T-helper 2 cell treated with Interferon-gamma antibody and Interleukin-4, amounts not matched to agents 100 ng/mL and 5 ng/mL, for 36 hours (primary cell): Measurements from ENCODE around the gene LGI1. TPM values are rescaled to one million over a fixed set of nuclear protein-coding genes. Genes with fewer than 3 reads are reported as not detected.

ENCODE experiments used
- intact Hi-C: fragments of 100-400 bp; cut with micrococcal nuclease; formaldehyde crosslinking; loops from one replicate; pipeline ENCODE4 v1.15.1; 2023
- total RNA-seq: library from RNA; stranded (reverse); gene quantifications from 2 replicates; pipeline ENCODE4 v1.2.3, GENCODE V29; 2022

The LGI1 gene
- not detected in 2 replicates for total RNA-seq

DNA sequence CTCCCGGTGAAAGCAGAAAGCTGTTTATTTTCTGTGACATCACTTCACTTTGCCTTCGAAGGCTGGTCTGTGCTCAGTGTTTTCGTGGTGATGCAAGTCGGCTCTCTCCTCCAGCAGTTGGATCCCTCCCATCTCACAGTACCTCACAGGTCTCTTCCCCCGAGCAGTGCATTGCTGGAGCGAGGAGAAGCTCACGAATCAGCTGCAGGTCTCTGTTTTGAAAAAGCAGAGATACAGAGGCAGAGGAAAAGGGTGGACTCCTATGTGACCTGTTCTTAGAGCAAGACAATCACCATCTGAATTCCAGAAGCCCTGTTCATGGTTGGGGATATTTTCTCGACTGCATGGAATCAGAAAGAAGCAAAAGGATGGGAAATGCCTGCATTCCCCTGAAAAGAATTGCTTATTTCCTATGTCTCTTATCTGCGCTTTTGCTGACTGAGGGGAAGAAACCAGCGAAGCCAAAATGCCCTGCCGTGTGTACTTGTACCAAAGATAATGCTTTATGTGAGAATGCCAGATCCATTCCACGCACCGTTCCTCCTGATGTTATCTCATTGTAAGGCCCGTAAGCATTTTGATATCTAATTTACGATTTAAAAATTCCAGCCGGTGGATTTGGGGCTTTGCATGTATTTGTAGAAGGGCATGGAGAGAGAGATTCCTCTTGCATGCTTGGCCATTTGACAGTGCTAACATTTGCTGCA is at the start of gene LGI1:
TSS of gene LGI1 (plus strand) at position 136 of the 707 bp plus-strand sequence. CDS start at position 345, 209 bp downstream.
- intact Hi-C loops = no loop called here

DNA sequence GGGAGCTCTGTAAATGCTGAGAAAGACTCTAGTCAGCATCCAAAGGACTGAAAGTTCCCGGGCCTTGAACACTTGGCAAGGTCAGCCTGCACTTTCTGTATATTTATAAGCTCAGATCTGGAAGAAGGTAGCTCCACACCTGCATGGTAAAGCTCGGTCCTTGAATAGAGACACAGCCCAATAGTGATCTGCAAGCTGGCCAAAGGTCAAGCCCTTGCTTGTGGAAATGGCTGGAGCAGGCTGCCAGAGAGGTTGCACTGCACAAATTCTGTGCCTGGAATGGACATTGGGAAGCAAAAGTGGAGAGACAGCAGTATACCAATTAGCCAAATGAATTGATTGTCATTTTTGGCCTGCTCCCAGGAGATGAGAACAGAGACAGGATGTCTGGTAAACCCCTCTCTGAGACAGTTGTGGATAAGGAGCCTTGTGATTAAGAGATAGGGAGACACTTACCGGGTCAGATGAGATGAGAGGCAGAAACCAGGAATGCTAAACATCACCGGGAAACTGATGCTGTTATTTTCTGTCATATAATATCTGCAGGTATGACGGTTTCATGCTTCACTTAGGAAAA is 47.3 kb upstream of the LGI1 start:
- intact Hi-C loops = no loop called here

DNA sequence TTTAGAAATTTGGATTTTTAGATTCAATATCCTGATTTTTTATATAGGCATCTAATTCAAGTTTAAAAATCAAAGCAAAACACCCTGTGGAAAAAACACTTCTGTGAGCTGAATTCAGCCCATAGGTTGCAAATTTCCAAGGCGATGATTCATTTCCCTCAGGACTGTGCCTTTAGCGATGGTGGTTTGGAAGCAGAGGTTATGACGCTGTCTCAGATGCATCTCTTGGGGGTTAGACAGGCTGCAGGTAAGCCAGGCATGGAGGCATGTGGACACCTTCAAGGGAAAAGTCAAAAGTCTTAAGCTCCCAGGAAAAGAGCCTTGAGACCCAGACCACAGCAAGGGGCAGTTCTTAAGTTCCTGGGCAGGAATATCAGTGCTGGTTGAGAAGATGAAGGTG is 45.8 kb upstream of the LGI1 start:
- intact Hi-C loops = no loop called here

DNA sequence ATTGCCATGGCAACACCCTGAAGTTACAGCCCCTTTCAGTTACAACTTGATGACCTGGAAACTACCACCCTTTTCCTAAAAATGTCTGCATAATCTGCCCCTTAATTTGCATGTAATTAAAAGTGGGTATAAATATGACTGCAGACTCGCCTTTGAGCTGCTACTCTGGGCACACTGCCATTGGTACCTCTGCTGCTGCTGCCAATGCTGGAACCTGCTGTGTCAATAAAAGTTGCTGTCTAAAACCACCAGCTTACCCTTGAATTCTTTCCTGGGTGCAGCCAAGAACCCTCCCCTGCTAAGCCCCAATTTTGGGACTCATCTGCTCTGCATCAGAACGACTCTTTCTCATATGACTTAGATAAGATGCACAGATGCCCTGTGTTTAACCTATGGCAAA is 45.1 kb upstream of the LGI1 start:
- intact Hi-C loops = no loop called here

DNA sequence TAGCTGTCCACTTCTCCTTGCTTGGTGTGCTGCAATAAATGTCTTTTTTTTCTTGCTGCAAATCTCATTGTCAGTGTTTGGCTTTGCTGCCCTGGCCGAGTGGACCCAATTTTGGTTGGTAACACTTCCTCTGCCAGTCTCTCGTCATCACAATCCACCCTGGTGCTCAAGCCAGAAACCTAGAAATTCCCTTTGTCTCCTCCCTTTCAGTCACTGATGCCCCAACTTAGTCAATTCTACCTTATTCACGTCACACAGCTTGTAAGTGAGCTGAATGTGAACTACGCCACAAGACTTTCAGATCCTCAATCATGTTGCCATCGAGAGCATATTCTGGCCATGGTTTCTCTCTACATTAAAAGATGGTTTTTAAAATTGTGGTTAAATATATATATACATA is 42.4 kb upstream of the LGI1 start:
- intact Hi-C loops = no loop called here

DNA sequence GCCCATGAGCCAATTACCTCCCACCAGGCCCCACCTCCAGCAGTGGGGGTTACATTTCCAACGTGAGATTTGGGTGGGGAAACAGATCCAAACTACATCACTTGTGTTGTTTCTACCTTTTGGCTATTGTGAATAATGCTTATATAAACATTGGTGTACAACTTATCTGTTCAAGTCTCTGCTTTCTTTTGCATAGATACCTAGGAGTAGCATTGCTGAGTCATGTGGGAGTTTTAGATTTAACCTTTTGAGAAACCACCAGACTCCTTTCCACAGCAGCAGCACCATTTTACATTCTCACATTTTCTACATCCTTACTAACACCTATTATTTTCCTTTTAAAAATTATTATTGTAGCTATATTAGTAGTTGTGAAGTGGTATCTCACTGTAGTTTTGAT is 41.0 kb upstream of the LGI1 start:
- intact Hi-C loops = no loop called here

DNA sequence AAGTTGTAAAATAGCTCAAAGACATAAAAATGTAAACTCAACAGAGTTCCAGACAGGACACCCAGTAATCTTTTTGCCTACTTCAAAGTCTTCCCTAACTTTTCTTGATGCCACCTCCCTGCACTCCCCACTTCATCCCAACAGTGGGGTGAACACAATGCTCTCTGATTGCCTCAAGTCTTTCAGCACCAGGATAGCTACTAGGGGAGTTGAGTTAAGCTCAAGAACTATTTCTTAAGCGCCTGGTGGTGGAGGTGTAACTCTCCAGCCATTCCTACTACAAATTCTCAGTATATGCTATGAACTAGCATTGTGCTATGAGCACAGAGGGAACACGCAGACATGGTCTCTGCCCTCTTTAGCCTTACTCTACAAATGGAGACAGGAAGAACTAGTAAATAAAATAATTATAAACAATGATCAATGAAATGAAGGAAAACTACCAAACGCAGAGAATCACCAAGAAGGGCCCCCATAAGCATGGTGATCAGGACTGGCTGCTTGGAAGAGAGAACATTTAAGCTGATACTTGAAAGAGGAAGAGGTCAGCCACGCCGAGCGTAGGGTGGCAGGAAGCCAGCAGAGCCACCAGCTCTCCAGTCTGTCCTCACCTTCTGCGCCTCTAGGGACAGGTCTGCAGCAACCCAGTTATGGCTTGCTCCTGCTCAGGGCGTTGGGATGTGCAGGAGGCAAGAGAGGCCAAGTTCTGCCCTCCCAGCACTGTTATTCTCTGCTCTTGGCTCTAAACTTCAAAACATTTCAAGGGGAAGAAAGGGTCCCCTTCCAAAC is 38.6 kb upstream of the LGI1 start:
- intact Hi-C loops = no loop called here

DNA sequence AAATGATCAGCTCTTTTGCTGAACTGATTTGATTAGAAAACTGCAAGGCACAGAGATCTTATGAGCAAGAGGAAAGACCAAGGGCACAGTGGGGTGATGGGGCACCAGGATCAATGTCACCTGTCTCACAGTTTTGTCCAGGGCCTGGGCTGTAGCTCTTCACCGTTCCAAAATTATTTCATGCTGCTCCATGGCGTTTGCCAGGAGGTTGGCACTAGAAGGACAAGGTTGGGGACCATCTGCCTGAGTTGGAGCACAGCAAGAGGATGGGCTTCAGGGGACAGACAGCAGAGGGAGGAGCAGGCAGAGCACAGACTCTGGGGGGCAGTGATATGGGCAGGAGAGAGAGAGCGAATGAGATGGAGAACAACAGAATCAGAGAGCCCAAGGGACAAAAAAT is 37.8 kb upstream of the LGI1 start:
- intact Hi-C loops = no loop called here

DNA sequence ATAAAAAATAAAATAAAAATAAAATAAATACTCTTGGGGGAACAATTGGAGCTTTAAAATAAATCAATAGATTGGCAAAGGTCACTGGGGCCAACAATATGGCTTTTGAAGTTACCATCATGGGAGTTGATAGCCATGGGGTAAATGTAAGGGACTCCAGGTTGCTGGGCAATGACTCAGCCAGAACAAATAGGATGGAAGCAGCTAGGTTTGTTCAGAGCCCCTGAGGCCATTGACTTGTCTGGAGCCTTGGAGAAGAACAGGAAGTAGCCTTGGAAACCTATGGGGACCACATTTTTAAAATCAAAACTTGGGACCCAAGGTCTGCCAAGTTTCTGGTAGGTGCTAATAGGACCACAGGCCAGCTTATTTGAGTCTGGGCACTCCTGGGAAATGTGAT is 35.2 kb upstream of the LGI1 start:
- intact Hi-C loops = no loop called here

DNA sequence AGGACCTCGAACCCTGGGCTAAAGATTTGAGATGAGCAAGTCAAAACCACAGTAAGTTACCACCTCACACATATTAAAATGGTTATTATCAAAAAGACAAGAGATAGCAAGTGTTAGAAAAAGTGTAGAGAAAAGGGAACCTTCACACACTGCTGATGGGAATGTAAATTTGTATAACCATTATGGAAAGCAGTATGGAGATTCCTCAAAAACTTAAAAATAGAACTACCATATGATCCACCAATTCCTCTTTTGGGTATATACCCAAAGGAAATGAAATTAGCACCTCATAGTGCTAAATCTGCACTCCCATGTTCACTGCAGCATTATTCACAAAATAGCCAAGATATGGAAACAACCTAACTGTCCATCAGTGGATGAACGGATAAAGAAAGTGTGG is 34.6 kb upstream of the LGI1 start:
- intact Hi-C loops = no loop called here

DNA sequence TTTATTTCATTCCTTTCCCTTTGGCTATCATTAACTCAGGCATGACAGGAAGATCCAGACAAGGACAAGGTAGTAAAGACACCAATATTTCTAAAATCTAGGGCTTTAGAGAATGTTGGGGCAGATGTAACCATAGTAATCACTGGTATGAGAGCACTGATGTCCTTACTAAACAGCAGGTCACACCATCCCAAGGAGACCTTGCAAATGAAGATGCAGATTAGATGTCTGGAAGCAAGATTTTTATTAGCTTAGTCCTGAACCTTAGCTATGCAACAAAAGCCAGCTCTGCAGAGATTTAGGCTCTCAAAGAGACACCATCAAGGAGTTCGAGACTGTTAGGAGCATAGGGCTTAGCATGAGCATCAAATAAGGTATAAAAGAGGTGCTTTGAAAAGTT is 31.7 kb upstream of the LGI1 start:
- intact Hi-C loops = no loop called here

DNA sequence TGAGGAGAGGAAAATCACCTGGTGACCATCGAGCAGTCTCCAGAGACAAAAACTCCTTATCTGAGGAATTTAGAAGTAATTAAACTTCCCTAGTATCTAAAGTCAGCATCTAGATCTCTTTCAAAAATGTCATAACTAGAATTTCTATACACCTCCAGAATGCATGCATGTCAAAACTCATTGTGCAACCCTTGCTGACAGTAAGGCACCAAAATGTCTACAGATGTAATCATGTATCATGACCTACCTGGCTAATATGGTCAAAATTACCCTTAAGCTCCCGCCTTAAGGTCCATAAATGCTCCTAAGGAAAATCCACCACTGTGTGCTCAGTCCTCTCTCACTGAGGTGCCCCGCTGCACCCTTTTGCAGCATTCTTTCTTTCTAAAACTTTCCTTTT is 16.4 kb upstream of the LGI1 start:
- intact Hi-C loops = no loop called here

DNA sequence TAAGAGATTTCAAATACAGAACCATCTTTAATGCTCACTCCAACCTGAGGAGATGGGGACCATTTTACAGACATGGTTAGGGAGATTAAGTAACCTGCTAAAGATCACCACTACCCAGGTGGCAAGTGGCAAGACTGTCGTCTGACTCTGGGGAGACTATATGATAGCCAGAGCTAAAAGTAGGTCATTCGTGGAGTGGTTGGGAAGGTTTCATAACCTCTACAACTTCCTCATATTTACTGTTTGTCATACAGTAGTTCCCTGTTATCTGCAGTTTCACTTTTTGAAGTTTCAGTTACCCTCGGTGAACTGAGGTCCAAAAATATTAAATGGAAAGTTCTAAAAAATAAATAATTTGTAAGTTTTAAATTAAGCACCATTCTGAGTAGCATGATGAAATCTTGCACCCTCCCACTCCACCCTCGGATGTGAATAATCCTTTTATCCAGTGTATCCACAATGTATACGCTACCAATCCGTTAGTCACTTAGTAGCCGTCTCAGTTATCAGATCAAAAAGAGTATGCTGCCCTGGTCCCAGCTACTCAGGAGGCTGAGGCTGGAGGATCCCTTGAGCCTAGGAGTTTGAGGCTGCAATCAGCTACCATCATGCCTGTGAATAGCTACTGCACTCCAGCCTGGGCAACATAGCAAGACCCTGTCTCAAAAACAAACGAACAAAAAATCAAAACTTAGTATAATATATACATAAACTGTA is 14.9 kb upstream of the LGI1 start:
- intact Hi-C loops = no loop called here

DNA sequence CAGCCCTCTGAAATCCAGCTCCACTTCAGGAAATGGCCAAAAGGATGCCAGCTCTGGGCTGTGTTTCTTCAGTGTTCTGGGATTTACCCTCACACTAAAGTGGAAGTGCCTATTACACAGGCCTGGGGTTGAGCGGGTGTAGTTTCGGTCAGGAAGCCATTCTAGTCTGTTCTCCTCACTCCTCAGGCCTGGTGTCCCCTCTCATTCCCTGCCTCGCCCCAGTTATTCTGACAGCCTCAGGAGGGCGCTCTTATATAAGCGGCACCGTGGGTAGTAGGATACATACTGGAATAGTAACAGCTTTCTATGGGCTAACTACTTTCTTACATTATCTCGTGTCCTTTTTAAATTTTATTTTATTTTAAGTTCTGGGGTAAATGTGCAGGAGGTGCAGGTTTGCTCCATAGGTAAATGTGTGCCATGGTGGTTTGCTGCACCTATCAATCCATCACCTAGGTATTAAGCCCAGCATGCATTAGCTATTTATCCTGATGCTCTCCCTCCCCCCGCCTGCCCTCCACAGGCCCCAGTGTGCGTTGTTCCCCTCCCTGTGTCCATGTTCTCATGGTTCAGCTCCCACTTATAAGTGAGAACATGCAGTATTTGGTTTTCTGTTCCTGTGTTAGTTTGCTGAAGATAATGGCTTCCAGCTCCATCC is 12.2 kb upstream of the LGI1 start:
- intact Hi-C loops = no loop called here

DNA sequence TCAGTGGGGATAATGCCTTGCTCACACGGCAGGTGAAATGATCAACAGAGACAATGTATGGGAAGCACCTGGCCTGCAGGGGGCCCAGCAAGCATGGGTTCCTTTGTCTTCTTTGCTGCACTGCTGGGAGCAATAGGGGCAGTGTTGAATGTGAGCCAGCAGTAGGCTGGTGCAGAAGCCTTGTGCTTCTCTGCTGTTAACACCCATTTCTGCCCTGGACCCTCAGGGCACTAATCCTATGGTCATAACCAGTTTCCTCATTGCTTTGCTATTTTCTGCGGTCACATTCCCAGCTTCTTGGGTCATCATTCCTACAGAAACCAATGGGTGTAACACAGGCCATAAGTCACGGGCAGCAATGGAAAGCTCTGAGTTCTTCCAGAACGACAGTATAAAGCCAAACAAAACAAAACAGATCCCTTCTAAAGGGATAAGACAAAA is 10.9 kb upstream of the LGI1 start:
- intact Hi-C loops = no loop called here

DNA sequence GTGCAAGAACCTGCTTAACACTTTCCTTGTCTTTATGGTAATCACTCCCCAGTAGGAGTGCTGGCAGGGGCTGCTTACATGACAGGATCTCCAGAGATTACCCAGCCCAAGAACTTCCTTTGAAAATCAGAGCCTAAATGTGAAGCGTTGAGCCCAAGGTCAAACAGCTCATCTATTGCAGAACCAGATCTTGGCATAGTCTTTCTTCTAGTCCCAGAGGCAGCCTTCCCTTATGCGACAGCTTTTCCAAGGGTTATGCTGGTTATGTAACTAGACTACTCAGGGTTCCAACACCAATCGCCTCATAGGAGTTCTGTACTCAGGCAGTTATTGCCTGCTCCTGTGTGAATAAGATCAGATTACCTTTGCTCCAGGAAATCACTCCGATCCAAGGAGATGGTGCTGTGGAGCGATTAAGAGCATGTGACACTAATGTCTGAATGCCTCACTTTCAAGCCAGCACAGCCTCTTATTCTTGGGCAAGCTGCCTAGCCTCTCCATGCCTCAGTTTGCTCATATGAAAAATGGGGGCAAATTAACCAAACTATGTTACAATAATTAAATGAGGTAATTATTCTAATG is 8.4 kb upstream of the LGI1 start:
- intact Hi-C loops = no loop called here

DNA sequence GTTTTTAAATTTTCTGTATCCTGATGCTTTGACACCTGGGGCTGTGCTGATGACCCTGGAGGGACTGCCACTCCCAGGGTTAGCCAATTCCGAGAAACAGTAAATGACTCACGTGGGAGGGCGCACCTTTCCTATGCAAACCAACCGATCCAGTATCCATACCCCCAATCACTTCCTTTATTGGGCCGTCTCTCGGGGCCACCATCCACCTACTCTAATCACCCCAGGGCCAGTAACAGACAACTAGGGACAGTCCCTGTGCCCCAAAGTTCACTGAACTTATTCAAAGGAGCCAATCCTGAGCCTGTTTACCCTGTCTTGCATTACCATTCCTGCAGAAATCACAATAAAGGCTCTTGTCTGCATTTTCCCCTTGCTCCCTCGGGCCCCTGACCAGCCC is 6.6 kb upstream of the LGI1 start:
- intact Hi-C loops = no loop called here

DNA sequence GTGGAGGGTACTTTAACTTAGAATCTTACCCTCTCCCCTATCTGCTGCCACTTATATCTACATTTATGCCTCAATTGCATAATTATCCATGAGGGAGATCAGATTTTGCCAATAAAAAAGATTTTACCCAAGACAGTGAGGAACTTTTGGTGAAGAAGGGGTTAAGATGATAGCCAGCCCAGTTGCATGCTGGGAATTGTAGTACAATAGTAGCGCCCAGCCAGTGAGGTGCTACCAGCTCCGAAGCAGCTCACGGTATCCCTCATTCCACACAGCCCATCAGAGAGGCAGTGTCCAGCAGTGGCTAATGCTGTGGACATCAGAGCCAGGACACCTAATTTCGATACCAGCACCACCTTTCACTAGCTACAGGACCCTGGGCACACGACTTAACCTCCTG is 5.9 kb upstream of the LGI1 start:
- intact Hi-C loops = no loop called here

DNA sequence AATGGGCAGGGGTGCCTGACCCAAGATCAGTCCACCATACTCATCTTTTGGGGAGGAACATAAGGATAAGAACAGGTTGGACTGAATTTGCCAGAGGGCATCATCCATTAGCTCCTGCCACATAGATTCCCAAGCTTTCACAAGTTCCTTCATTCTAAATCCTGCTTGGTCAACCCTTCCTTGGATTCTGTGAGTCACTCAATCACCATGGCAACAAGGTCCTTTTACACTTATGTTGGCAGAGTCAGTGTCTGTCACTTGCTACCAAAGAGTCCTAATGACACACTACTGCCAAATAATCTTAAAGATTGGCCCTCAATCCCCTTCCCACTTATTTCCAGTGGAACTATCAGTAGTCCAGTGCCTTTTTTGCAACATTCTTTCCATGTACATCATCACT is 5.0 kb upstream of the LGI1 start:
- intact Hi-C loops = no loop called here

DNA sequence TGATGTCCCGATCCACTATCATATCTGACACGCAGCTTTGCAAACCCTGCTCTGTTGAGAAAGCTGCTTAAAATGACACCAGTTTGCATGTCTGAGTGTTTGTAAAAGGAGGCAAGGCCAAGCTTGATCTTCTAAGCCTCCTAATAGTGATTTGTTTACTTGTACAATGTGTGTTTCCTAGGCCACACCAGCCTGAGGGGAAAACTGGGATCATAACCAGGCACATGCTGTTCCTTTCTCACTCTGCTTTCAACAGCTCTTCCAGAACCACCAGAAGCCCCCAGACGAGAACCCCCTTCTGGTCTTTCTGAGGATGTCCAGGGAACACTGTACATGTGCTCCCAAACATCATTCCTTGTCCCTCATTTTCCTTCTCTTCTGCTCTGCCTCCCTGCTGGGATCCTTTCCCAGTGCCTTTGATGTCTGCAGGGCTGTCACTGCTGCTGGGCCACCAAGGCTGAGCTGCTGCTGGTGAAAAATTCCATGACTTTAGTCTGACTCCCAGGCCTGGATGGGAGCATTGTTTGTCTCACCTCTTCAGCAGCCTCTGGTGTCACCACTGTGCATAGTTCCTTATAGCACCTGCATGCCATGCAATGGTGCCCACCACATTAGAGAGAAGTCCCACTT is 4.0 kb upstream of the LGI1 start:
- intact Hi-C loops = no loop called here

DNA sequence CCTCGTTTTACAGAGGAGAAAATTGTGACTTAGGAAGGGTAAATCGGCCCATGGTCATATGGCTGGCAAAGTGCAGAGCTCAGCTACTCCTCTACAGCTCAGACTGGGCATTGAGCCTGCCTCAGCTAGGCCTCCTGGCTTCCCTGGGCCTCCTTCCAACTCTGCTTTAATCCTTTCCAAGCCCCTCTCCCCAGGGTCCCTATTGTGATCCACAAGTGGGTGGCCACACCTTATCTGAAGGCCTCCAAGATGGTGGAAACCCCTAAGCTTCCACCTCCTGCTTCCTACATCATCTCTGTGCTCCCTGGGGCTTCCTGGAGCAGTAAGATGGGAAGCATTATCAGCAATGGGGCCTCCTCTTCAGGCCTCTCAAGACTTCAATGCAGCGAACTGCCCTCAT is 3.0 kb upstream of the LGI1 start:
- intact Hi-C loops = no loop called here
